GM19463 (cell line): ENCODE measurements around the gene HAO2.
A peak's percentile ranks its signal among the peaks of the same experiment; 100 is the strongest.
"Not testable (repeated sequence)": the region's sequence is repeated elsewhere in the genome, so short reads cannot be mapped to it uniquely, and the experiment has no call there.

ENCODE experiments used
- ATAC-seq: cut with Tn5 transposase; IDR thresholded peaks from one replicate; pipeline ENCODE4 v1.9.1; 2021; ENCODE audit warnings: mild to moderate bottlenecking, moderate library complexity; ENCODE audit not compliant: unreplicated experiment

HAO2 gene

GRCh38 chr1:119368554-119368953, at the start of gene HAO2:
Gene HAO2, plus strand, starts transcription at chr1:119368785. Its CDS starts 12,301 bp downstream, at chr1:119381086.
- ATAC-seq: no peak

- ATAC-seq: no peak
Observed at GRCh38 chr1:119320100-119320499, 48.5 kb upstream of the HAO2 start.

GRCh38 chr1:119321666-119322419, 46.7 kb upstream of the HAO2 start:
- no peak for ATAC-seq

GRCh38 chr1:119323216-119323982, 45.2 kb upstream of the HAO2 start:
- peak; percentile 80 for ATAC-seq

- ATAC-seq: no peak
Observed at GRCh38 chr1:119324198-119324597, 44.4 kb upstream of the HAO2 start.

GRCh38 chr1:119326251-119326650, 42.3 kb upstream of the HAO2 start:
- ATAC-seq: no peak

GRCh38 chr1:119327094-119327449, 41.5 kb upstream of the HAO2 start:
- ATAC-seq: no peak

- peak; percentile 29 for ATAC-seq
Observed at GRCh38 chr1:119327450-119328155, 41.0 kb upstream of the HAO2 start.

- ATAC-seq: no peak
Observed at GRCh38 chr1:119329541-119330461, 38.8 kb upstream of the HAO2 start.

- no peak for ATAC-seq
Observed at GRCh38 chr1:119330466-119331189, 38.0 kb upstream of the HAO2 start.

GRCh38 chr1:119331190-119331515, 37.4 kb upstream of the HAO2 start:
- ATAC-seq: no peak

- ATAC-seq: no peak
Observed at GRCh38 chr1:119331915-119332314, 36.7 kb upstream of the HAO2 start.

- ATAC-seq: no peak
Observed at GRCh38 chr1:119332622-119333021, 36.0 kb upstream of the HAO2 start.

GRCh38 chr1:119333163-119333896, 35.3 kb upstream of the HAO2 start:
- no peak for ATAC-seq

- ATAC-seq: not testable (repeated sequence)
Observed at GRCh38 chr1:119333897-119334250, 34.7 kb upstream of the HAO2 start.

- no peak for ATAC-seq
Observed at GRCh38 chr1:119336848-119337247, 31.7 kb upstream of the HAO2 start.

GRCh38 chr1:119338004-119338403, 30.6 kb upstream of the HAO2 start:
- ATAC-seq: no peak

- ATAC-seq: no peak
Observed at GRCh38 chr1:119338757-119339156, 29.8 kb upstream of the HAO2 start.

- ATAC-seq: no peak
Observed at GRCh38 chr1:119340861-119341261, 27.7 kb upstream of the HAO2 start.
